ENCODE measurements around the gene COL5A2. TPM values are rescaled to one million over a fixed set of nuclear protein-coding genes. Genes with fewer than 3 reads are reported as not detected.

The COL5A2 gene
- 23.7 TPM for total RNA-seq (ENCODE audit: unreplicated experiment)
- long read RNA-seq, partial matches to known transcripts, result 4 of 4 reads
- long read RNA-seq, other reads (novel, unspliced or antisense), result 0 of 4 reads

DNA sequence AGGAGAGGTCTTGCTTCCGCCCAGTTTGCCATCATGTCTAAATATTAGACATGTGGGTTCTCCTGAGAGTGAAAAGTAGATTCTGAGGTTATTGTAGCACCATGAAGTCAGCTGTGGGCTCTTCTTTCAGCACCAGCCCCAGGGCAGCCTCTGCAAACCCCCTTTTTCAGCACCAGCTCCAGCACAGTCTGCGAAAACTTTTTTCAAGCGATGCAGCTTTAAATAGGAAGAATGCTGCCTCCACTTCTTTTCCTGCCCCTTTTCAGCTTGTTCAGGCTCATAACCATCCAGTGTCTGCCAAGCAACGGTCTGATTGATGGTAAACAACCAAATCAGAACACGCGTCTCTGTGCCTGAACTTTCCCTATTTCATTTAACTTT is at the start of gene COL5A2:
COL5A2 (minus strand) TSS at position 192 of the 381 bp plus-strand sequence; CDS start at position 35, 157 bp downstream.
- Mint-ChIP-seq H3K27me3 (ENCODE audit: unreplicated experiment) (no peaks in the 10 kb centered on the region), H3K27ac (ENCODE audit: unreplicated experiment) (peak within 1 kb of the TSS; percentile 48), H3K36me3 (ENCODE audit: unreplicated experiment) (no peaks in the 10 kb centered on the region), H3K9me3 (ENCODE audit: unreplicated experiment) (peaks cover 2% of the 10 kb centered on the region), H3K4me3 (ENCODE audit: unreplicated experiment) (peak within 1 kb of the TSS; percentile 89), H3K4me1 (ENCODE audit: low read depth, unreplicated experiment) (peaks cover 25% of the 10 kb centered on the region)
- TF ChIP-seq, protein P1, sequence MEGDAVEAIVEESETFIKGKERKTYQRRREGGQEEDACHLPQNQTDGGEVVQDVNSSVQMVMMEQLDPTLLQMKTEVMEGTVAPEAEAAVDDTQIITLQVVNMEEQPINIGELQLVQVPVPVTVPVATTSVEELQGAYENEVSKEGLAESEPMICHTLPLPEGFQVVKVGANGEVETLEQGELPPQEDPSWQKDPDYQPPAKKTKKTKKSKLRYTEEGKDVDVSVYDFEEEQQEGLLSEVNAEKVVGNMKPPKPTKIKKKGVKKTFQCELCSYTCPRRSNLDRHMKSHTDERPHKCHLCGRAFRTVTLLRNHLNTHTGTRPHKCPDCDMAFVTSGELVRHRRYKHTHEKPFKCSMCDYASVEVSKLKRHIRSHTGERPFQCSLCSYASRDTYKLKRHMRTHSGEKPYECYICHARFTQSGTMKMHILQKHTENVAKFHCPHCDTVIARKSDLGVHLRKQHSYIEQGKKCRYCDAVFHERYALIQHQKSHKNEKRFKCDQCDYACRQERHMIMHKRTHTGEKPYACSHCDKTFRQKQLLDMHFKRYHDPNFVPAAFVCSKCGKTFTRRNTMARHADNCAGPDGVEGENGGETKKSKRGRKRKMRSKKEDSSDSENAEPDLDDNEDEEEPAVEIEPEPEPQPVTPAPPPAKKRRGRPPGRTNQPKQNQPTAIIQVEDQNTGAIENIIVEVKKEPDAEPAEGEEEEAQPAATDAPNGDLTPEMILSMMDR (IDR thresholded peaks at IDR 0.05; ENCODE audit: partially characterized antibody, unreplicated experiment), result no peak
- no peak for DNase-seq

DNA sequence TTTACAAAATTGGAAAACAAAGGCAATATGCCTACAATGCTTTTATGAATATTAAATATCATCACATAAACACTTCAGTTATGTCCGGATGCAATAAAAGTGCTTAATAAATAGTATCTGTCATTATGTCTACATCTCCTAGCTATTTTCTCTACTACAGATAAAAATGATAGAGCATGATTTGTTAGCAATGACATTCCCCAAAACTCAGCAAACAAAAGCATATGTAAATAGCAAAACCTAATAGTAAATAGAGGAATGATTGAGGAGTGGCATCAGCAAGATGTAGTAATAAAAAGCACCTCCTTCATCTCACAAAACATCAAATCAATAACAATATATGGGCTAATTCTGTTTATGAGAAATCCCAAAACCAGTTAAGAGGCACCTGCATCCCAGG is 46.5 kb upstream of the COL5A2 start:
- H3K4me3 Mint-ChIP-seq (ENCODE audit: unreplicated experiment), result no peak overlapping the region
- no peaks in the 10 kb centered on the region for H3K27me3 Mint-ChIP-seq (ENCODE audit: unreplicated experiment)
- no peaks in the 10 kb centered on the region for H3K9me3 Mint-ChIP-seq (ENCODE audit: unreplicated experiment)
- H3K4me1 Mint-ChIP-seq (ENCODE audit: low read depth, unreplicated experiment), result no peaks in the 10 kb centered on the region
- DNase-seq, result no peak
- H3K36me3 Mint-ChIP-seq (ENCODE audit: unreplicated experiment), result no peaks in the 10 kb centered on the region
- TF ChIP-seq, protein P1 (IDR thresholded peaks at IDR 0.05; ENCODE audit: partially characterized antibody, unreplicated experiment), result no peak
- H3K27ac Mint-ChIP-seq (ENCODE audit: unreplicated experiment), result no peak overlapping the region

DNA sequence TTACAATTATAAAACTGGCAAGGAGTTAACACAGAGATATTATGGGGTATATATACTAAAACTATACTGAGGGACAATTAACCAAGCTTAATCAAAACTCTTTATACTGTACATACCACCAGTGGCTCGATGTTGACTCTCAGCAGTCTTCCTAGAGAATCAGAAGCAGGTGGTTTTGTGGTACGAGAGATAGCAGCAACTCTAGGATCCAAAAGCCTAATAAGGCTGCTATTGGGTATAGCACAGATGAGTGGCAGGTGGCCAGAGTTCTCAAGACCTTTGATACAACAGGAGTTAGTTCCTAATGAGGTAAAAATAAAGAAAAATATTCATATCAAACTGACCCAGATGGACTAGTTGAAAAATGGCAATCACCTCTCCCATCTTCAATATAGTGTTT is 45.5 kb upstream of the COL5A2 start:
- no peaks in the 10 kb centered on the region for H3K27me3 Mint-ChIP-seq (ENCODE audit: unreplicated experiment)
- H3K27ac Mint-ChIP-seq (ENCODE audit: unreplicated experiment), result no peak overlapping the region
- H3K4me3 Mint-ChIP-seq (ENCODE audit: unreplicated experiment), result no peak overlapping the region
- TF ChIP-seq, protein P1 (IDR thresholded peaks at IDR 0.05; ENCODE audit: partially characterized antibody, unreplicated experiment), result no peak
- H3K4me1 Mint-ChIP-seq (ENCODE audit: low read depth, unreplicated experiment), result no peaks in the 10 kb centered on the region
- no peaks in the 10 kb centered on the region for H3K36me3 Mint-ChIP-seq (ENCODE audit: unreplicated experiment)
- H3K9me3 Mint-ChIP-seq (ENCODE audit: unreplicated experiment), result no peaks in the 10 kb centered on the region
- no peak for DNase-seq

DNA sequence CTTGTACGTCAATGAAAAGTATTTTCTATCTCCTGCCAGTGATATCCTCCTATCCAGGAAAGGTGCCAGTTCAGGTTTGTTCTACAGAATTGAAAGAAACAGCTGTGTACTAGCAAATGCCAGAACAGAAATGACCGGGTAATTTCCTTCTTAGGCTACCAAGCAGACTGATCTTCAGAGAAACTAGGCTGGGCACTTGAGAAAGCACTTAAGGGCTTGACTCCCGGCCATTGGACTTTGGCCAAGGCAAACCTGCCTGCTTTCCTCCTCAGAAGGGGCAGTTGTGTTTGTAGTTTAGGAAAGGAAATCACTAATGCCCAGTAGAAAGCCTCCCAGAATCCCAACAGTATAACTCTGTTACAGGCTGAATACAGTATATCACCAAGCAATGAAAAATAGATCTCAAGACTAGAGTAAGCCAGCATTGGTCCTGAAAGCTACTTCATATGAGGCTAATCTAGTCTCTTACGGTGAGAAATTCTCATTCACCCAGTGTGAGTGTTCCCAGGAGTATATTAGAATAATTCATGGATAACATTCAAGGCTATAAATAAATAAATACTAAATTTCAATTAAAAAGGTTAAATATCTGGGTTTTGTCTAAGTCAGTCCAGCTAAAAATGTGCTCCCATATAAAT is 43.0 kb upstream of the COL5A2 start:
- TF ChIP-seq, protein P1 (IDR thresholded peaks at IDR 0.05; ENCODE audit: partially characterized antibody, unreplicated experiment), result no peak
- DNase-seq, result no peak
- Mint-ChIP-seq H3K27me3 (ENCODE audit: unreplicated experiment) (no peaks in the 10 kb centered on the region), H3K27ac (ENCODE audit: unreplicated experiment) (no peak overlapping the region), H3K9me3 (ENCODE audit: unreplicated experiment) (no peaks in the 10 kb centered on the region), H3K36me3 (ENCODE audit: unreplicated experiment) (no peaks in the 10 kb centered on the region), H3K4me3 (ENCODE audit: unreplicated experiment) (no peak overlapping the region), H3K4me1 (ENCODE audit: low read depth, unreplicated experiment) (no peaks in the 10 kb centered on the region)

DNA sequence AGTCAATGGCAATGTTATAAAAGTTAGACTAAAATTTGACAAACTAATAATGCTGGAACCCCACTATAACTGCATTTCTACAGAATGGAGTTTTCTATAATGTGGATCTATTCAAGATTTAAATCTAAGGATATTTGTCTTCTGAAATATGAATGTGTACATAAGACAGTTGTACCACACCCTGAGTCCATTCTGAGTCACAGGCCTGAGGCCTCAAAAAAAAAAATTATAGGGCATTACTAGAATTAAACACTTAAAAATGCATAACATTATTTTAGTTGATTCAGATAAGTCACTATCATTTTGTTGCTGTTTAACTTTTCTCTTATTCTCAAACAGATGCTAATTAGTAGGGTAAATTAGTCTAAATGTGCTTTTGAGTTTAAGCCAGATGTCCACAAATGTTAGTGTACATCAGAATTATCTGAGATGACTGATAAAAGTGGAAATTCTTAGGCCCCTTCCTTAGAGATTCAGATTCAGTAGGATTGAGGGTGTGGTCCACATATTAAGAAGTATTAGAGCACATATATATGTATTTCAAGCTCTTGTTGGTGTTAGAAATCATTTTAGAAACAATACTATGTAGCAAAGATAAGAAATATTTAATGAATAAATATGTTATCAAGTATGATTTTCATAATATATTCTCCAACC is 42.4 kb upstream of the COL5A2 start:
- TF ChIP-seq, protein P1 (IDR thresholded peaks at IDR 0.05; ENCODE audit: partially characterized antibody, unreplicated experiment), result no peak
- H3K9me3 Mint-ChIP-seq (ENCODE audit: unreplicated experiment), result no peaks in the 10 kb centered on the region
- H3K4me3 Mint-ChIP-seq (ENCODE audit: unreplicated experiment), result no peak overlapping the region
- H3K4me1 Mint-ChIP-seq (ENCODE audit: low read depth, unreplicated experiment), result no peaks in the 10 kb centered on the region
- DNase-seq, result no peak
- no peak overlapping the region for H3K27ac Mint-ChIP-seq (ENCODE audit: unreplicated experiment)
- H3K36me3 Mint-ChIP-seq (ENCODE audit: unreplicated experiment), result no peaks in the 10 kb centered on the region
- no peaks in the 10 kb centered on the region for H3K27me3 Mint-ChIP-seq (ENCODE audit: unreplicated experiment)
